ENCODE measurements around the gene SLIT1. TPM values are rescaled to one million over a fixed set of nuclear protein-coding genes. Genes with fewer than 3 reads are reported as not detected.
A peak's percentile ranks its signal among the peaks of the same experiment; 100 is the strongest.

Gene SLIT1
- polyA plus RNA-seq, 1 donor (not counting 4 experiments of a cell fraction or from before 2014, with no cell fraction given): 0.01 TPM

GRCh38 chr10:97025613-97026242, 160.0 kb downstream of the SLIT1 start:
- Histone ChIP-seq H4K20me1 (ENCODE audit: control insufficient read depth, extremely low read depth, insufficient read depth, low read length) (no peaks in the 10 kb centered on the region), H3K27ac (ENCODE audit: control insufficient read depth, insufficient read depth, low read length) (no peak overlapping the region), H3K9ac (ENCODE audit: control insufficient read depth, extremely low read depth, insufficient read depth, low read length) (no peak overlapping the region), H3K9me3 (ENCODE audit: control insufficient read depth, low read depth, low read length) (no peaks in the 10 kb centered on the region), H2AFZ (ENCODE audit: control insufficient read depth, low read length) (no peak overlapping the region), H3K9me1 (ENCODE audit: control insufficient read depth, extremely low read depth, insufficient read depth, low read length) (no peaks in the 10 kb centered on the region), H3K79me2 (ENCODE audit: control insufficient read depth, insufficient read depth, low read length) (no peaks in the 10 kb centered on the region), H3K36me3 (ENCODE audit: control insufficient read depth in 2 of 2, extremely low read depth in 1 of 2, insufficient read depth in 2 of 2, low read length in 2 of 2) (no peaks in the 10 kb centered on the region), H3K4me2 (ENCODE audit: control insufficient read depth, extremely low read depth, insufficient read depth, low read depth, low read length) (no peak overlapping the region), H3K4me3 (ENCODE audit: control insufficient read depth in 2 of 3, extremely low read depth in 1 of 3, insufficient read depth in 2 of 3, low read depth in 1 of 3, low read length in 3 of 3) (no peak overlapping the region), H3K27me3 (ENCODE audit: control insufficient read depth, extremely low read depth, insufficient read depth, low read length) (peaks cover 13% of the 10 kb centered on the region), H3K4me1 (ENCODE audit: control insufficient read depth, extremely low read depth, insufficient read depth, low read length) (peaks cover 6% of the 10 kb centered on the region)
- DNase-seq (ENCODE audit: low read depth, low spot score) (peak; percentile 2), FAIRE-seq (no peak)
- TF ChIP-seq EZH2 (IDR thresholded peaks at IDR 0.05; ENCODE audit: low read length) (no peak), CTCF (optimal IDR thresholded peaks at IDR 0.05 in 1 of 3, IDR thresholded peaks at IDR 0.05 in 1 of 3, conservative IDR thresholded peaks at IDR 0.05 in 1 of 3; ENCODE audit: extremely low read depth in 1 of 3, insufficient read depth in 2 of 3, low read length in 3 of 3) (peak; percentile 78 to 83 (median 78))
- dilution Hi-C loops (cut with MboI; ENCODE audit: extremely low pct_ligation_motif_present, low sequenced_read_pairs): no loop called here

GRCh38 chr10:97024168-97025073, 161.3 kb downstream of the SLIT1 start:
- Histone ChIP-seq H3K27ac (ENCODE audit: control insufficient read depth, insufficient read depth, low read length) (no peak overlapping the region), H3K9me3 (ENCODE audit: control insufficient read depth, low read depth, low read length) (no peaks in the 10 kb centered on the region), H3K9me1 (ENCODE audit: control insufficient read depth, extremely low read depth, insufficient read depth, low read length) (no peaks in the 10 kb centered on the region), H3K9ac (ENCODE audit: control insufficient read depth, extremely low read depth, insufficient read depth, low read length) (no peak overlapping the region), H3K27me3 (ENCODE audit: control insufficient read depth, extremely low read depth, insufficient read depth, low read length) (peaks cover 17% of the 10 kb centered on the region), H4K20me1 (ENCODE audit: control insufficient read depth, extremely low read depth, insufficient read depth, low read length) (no peaks in the 10 kb centered on the region), H3K4me1 (ENCODE audit: control insufficient read depth, extremely low read depth, insufficient read depth, low read length) (peaks cover 6% of the 10 kb centered on the region), H3K4me2 (ENCODE audit: control insufficient read depth, extremely low read depth, insufficient read depth, low read depth, low read length) (peak overlapping the region; percentile 11), H3K79me2 (ENCODE audit: control insufficient read depth, insufficient read depth, low read length) (no peaks in the 10 kb centered on the region), H3K4me3 (ENCODE audit: control insufficient read depth in 2 of 3, extremely low read depth in 1 of 3, insufficient read depth in 2 of 3, low read depth in 1 of 3, low read length in 3 of 3) (no peak overlapping the region), H2AFZ (ENCODE audit: control insufficient read depth, low read length) (no peak overlapping the region), H3K36me3 (ENCODE audit: control insufficient read depth in 2 of 2, extremely low read depth in 1 of 2, insufficient read depth in 2 of 2, low read length in 2 of 2) (no peaks in the 10 kb centered on the region)
- DNase-seq (ENCODE audit: low read depth, low spot score): peak; percentile 5
- dilution Hi-C loops (cut with MboI; ENCODE audit: extremely low pct_ligation_motif_present, low sequenced_read_pairs): no loop called here
- FAIRE-seq: no peak
- TF ChIP-seq CTCF (optimal IDR thresholded peaks at IDR 0.05 in 1 of 3, IDR thresholded peaks at IDR 0.05 in 1 of 3, conservative IDR thresholded peaks at IDR 0.05 in 1 of 3; ENCODE audit: extremely low read depth in 1 of 3, insufficient read depth in 2 of 3, low read length in 3 of 3): no peak
- TF ChIP-seq EZH2 (IDR thresholded peaks at IDR 0.05; ENCODE audit: low read length): no peak

Measured in keratinocyte (primary cell).